Hepatic stellate cell (primary cell): ENCODE measurements around the gene UNC13D.
"Not testable (repeated sequence)": the region's sequence is repeated elsewhere in the genome, so short reads cannot be mapped to it uniquely, and the experiment has no call there.

Source experiments
- DNase-seq: peaks from one replicate; pipeline ENCODE4 v3.0.0; 2011; ENCODE audit warnings: low spot score

Gene UNC13D

GRCh38 chr17:75874323-75875181, 30.3 kb upstream of the UNC13D start:
- DNase-seq, result no peak

- no peak for DNase-seq
These were observed 29.6 kb upstream of the UNC13D start for GRCh38 chr17:75873587-75874322.

GRCh38 chr17:75872434-75873351, 28.5 kb upstream of the UNC13D start:
- DNase-seq, result peak; percentile 97

GRCh38 chr17:75870228-75870627, 26.0 kb upstream of the UNC13D start:
- not testable (repeated sequence) for DNase-seq

- DNase-seq, result no peak
These were observed 25.3 kb upstream of the UNC13D start for GRCh38 chr17:75869282-75870141.

GRCh38 chr17:75868730-75869281, 24.6 kb upstream of the UNC13D start:
- not testable (repeated sequence) for DNase-seq

- DNase-seq, result not testable (repeated sequence)
These were observed 21.4 kb upstream of the UNC13D start for GRCh38 chr17:75865404-75866188.

GRCh38 chr17:75864887-75865286, 20.7 kb upstream of the UNC13D start:
- not testable (repeated sequence) for DNase-seq

- peak; percentile 87 for DNase-seq
These were observed 20.3 kb upstream of the UNC13D start for GRCh38 chr17:75864448-75864871.

GRCh38 chr17:75861927-75862317, 17.7 kb upstream of the UNC13D start:
- DNase-seq, result no peak

GRCh38 chr17:75859358-75859757, 15.2 kb upstream of the UNC13D start:
- DNase-seq, result not testable (repeated sequence)

- DNase-seq, result peak; percentile 54
These were observed 12.0 kb upstream of the UNC13D start for GRCh38 chr17:75856062-75856756.

GRCh38 chr17:75855310-75856061, 11.3 kb upstream of the UNC13D start, which contains the start of gene WBP2:
Gene WBP2, minus strand, starts transcription at chr17:75855335. Its CDS starts 38 bp downstream, at chr17:75855297.
- DNase-seq, result peak; percentile 99

- no peak for DNase-seq
These were observed 10.7 kb upstream of the UNC13D start for GRCh38 chr17:75854881-75855309.

- peak; percentile 90 for DNase-seq
These were observed 10.0 kb upstream of the UNC13D start for GRCh38 chr17:75854101-75854748.

GRCh38 chr17:75853433-75853832, 9.2 kb upstream of the UNC13D start:
- peak; percentile 62 for DNase-seq

GRCh38 chr17:75851693-75851991, 7.4 kb upstream of the UNC13D start:
- DNase-seq, result not testable (repeated sequence)
